CD4-positive, alpha-beta T cell (primary cell): ENCODE data around the gene NLRP5. TPM values are rescaled to one million over a fixed set of nuclear protein-coding genes. Genes with fewer than 3 reads are reported as not detected.
"Not testable (repeated sequence)": the region's sequence is repeated elsewhere in the genome, so short reads cannot be mapped to it uniquely, and the experiment has no call there.

Source experiments
- ATAC-seq: fragments of 200-7000 bp; cut with Tn5 transposase; one replicate; pipeline ENCODE4 v1.10.0; 2022; ENCODE audit warnings: mild to moderate bottlenecking; ENCODE audit not compliant: poor library complexity
- CTCF ChIA-PET: fragments of 350-600 bp; sonication (Branson Sonifier 250); formaldehyde crosslinking; loops from one replicate; lab custom pipeline; 2021; ENCODE audit warnings: antibody characterized with exemption, inconsistent platforms; lab: Charles Lee
- POLR2A ChIA-PET: fragments of 350-600 bp; sonication (Branson Sonifier 250); formaldehyde crosslinking; loops from one replicate; lab custom pipeline; 2021; ENCODE audit warnings: antibody characterized with exemption, inconsistent platforms; lab: Charles Lee
- DNase-seq, 14 experiments: peaks; one replicate each; pipeline ENCODE4 v3.0.0-alpha.2; 2013 to 2020; ENCODE audit warnings: mixed read lengths in 2 of 14
- H3K27ac ChIP-seq, 2 donors: one replicate each; pipeline versions ENCODE4 v1.5.1 to v1.7.0; 2013; ENCODE audit warnings: low read length in 2 of 2, low read depth in 1 of 2, mild to moderate bottlenecking in 1 of 2
- H3K27me3 ChIP-seq, 2 experiments: 1 replicate in 1 of 2; 2 replicates in 1 of 2; pipeline versions ENCODE4 v1.6.1 to v1.7.0; 2013; ENCODE audit warnings: low read length in 2 of 2, control low read depth in 1 of 2, mild to moderate bottlenecking in 1 of 2, moderate library complexity in 1 of 2; ENCODE audit not compliant: insufficient read depth in 2 of 2, control insufficient read depth in 1 of 2
- H3K36me3 ChIP-seq: one replicate; pipeline ENCODE4 v1.6.1; 2013; ENCODE audit warnings: low read length, control low read depth; ENCODE audit not compliant: insufficient read depth
- H3K4me1 ChIP-seq: one replicate; pipeline ENCODE4 v1.6.1; 2013; ENCODE audit warnings: low read length, control low read depth; ENCODE audit not compliant: insufficient read depth
- H3K4me3 ChIP-seq: one replicate; pipeline ENCODE4 v1.5.1; 2013; ENCODE audit warnings: mild to moderate bottlenecking, low read length, moderate library complexity
- H3K9me3 ChIP-seq, 2 experiments: 1 replicate in 1 of 2; 2 replicates in 1 of 2; pipeline versions ENCODE4 v1.6.1 to v1.7.0; 2013; ENCODE audit warnings: low read length in 2 of 2, mild to moderate bottlenecking in 2 of 2, control low read depth in 1 of 2, moderate library complexity in 1 of 2; ENCODE audit not compliant: control insufficient read depth in 1 of 2, insufficient read depth in 1 of 2
- H3K27ac Mint-ChIP-seq: one replicate; pipeline ENCODE4 v1.8.0; 2020; ENCODE audit warnings: mixed read lengths
- H3K27me3 Mint-ChIP-seq: one replicate; pipeline ENCODE4 v1.8.0; 2021; ENCODE audit warnings: mixed read lengths
- H3K36me3 Mint-ChIP-seq: one replicate; pipeline ENCODE4 v1.8.0; 2021; ENCODE audit warnings: low read depth, mixed read lengths
- H3K4me1 Mint-ChIP-seq: one replicate; pipeline ENCODE4 v1.8.0; 2021; ENCODE audit warnings: low read depth, mixed read lengths
- H3K4me3 Mint-ChIP-seq: one replicate; pipeline ENCODE4 v1.8.0; 2020; ENCODE audit warnings: mild to moderate bottlenecking, mixed read lengths
- H3K9me3 Mint-ChIP-seq: one replicate; pipeline ENCODE4 v1.8.0; 2020; ENCODE audit warnings: mixed read lengths
- CTCF ChIP-seq: fragments of 200-600 bp; IDR thresholded peaks from one replicate; pipeline ENCODE4 v1.8.0; 2022; ENCODE audit warnings: antibody characterized with exemption, mild to moderate bottlenecking
- intact Hi-C, 2 experiments: fragments of 100-400 bp; cut with DNase I in 1 of 2; cut with micrococcal nuclease in 1 of 2; formaldehyde crosslinking; loops; one replicate each; pipeline versions ENCODE4 v1.15.1 to v1.9.0; 2023 to 2025; cut with DNase I, micrococcal nuclease
- total RNA-seq, 174 experiments: library from RNA in 2 of 174; stranded (reverse) in 2 of 174; gene quantifications; one replicate each; pipeline ENCODE4 v1.2.3 and lab custom pipeline; 2021 to 2026

NLRP5 gene
- total RNA-seq, 2 experiments from 2014 or later, result not detected

- H3K36me3 ChIP-seq, result peaks cover 35% of the 10 kb centered on the region
- H3K4me1 ChIP-seq, result peaks cover 45% of the 10 kb centered on the region
- no peak overlapping the region for H3K4me3 ChIP-seq
- peaks cover 35% of the 10 kb centered on the region for H3K4me1 Mint-ChIP-seq
- intact Hi-C loops, result loop anchor here (1.0 to 5.0 kb wide), 3 partner anchors 37 to 245 kb away; partner anchors contain the start of gene ZNF444 (in 1 of the 2)
- no peaks in the 10 kb centered on the region for H3K9me3 ChIP-seq
- H3K27me3 ChIP-seq, result no peaks in the 10 kb centered on the region
- ATAC-seq, result peak; percentile 89
- H3K27me3 Mint-ChIP-seq, result no peaks in the 10 kb centered on the region
- peak; percentile 71 for TF ChIP-seq CTCF
- H3K4me3 Mint-ChIP-seq, result no peak overlapping the region
- peak overlapping the region; percentile 54 for H3K27ac Mint-ChIP-seq
- POLR2A ChIA-PET, result no interaction called here
- DNase-seq, result peak; percentile 23 to 76 (median 52)
- CTCF ChIA-PET, result interaction anchor here (0.7 to 1.4 kb wide), 6 partner anchors 36 to 149 kb away, joined by 3 to 8 read pairs (median 3); partner anchors contain the start of gene ZNF444
- H3K9me3 Mint-ChIP-seq, result no peaks in the 10 kb centered on the region
- peaks cover 18% of the 10 kb centered on the region for H3K36me3 Mint-ChIP-seq
- no peak overlapping the region for H3K27ac ChIP-seq
Measured at GRCh38 chr19:56105090-56105701, 118.6 kb downstream of the NLRP5 start.

GRCh38 chr19:56105831-56106396 is 119.3 kb downstream of the NLRP5 start:
- H3K27ac Mint-ChIP-seq, result peak overlapping the region; percentile 68
- CTCF ChIA-PET, result interaction anchor here (0.7 to 1.4 kb wide), 2 partner anchors 35 to 66 kb away, joined by 3 to 8 read pairs; partner anchors contain the start of gene ZNF444
- H3K27ac ChIP-seq, H3K9me3 Mint-ChIP-seq, POLR2A ChIA-PET, ATAC-seq, H3K4me3 ChIP-seq, H3K9me3 ChIP-seq, DNase-seq, H3K27me3 Mint-ChIP-seq, H3K27me3 ChIP-seq: not testable (repeated sequence)
- peaks cover 48% of the 10 kb centered on the region for H3K4me1 ChIP-seq
- H3K4me3 Mint-ChIP-seq, result peak overlapping the region; percentile 11
- intact Hi-C loops, result loop anchor here (1.0 to 5.0 kb wide), 3 partner anchors 36 to 244 kb away; partner anchors contain the start of gene ZNF444 (in 1 of the 2)
- H3K4me1 Mint-ChIP-seq, result peaks cover 42% of the 10 kb centered on the region
- peaks cover 17% of the 10 kb centered on the region for H3K36me3 Mint-ChIP-seq
- peaks cover 32% of the 10 kb centered on the region for H3K36me3 ChIP-seq

GRCh38 chr19:56106397-56106849 is 119.8 kb downstream of the NLRP5 start:
- H3K4me3 Mint-ChIP-seq, result peak overlapping the region; percentile 11
- ChIA-PET CTCF (no interaction called here), POLR2A (no interaction called here)
- H3K9me3 ChIP-seq, result no peaks in the 10 kb centered on the region
- intact Hi-C loops, result loop anchor here in 1 of 2 experiments (5.0 kb wide), 1 partner anchor 36 kb away; the partner anchor contains the start of gene ZNF444
- TF ChIP-seq CTCF, result no peak
- H3K4me1 ChIP-seq, result peaks cover 53% of the 10 kb centered on the region
- H3K36me3 Mint-ChIP-seq, result peaks cover 12% of the 10 kb centered on the region
- no peak overlapping the region for H3K4me3 ChIP-seq
- H3K27ac Mint-ChIP-seq, result peak overlapping the region; percentile 68
- H3K27me3 Mint-ChIP-seq, result no peaks in the 10 kb centered on the region
- DNase-seq (no peak), ATAC-seq (no peak)
- H3K36me3 ChIP-seq, result peaks cover 27% of the 10 kb centered on the region
- H3K27me3 ChIP-seq, result no peaks in the 10 kb centered on the region
- H3K27ac ChIP-seq, result no peak overlapping the region
- H3K9me3 Mint-ChIP-seq, result no peaks in the 10 kb centered on the region
- H3K4me1 Mint-ChIP-seq, result peaks cover 46% of the 10 kb centered on the region
